ENCODE measurements around the gene STIMATE.

Gene STIMATE

DNA sequence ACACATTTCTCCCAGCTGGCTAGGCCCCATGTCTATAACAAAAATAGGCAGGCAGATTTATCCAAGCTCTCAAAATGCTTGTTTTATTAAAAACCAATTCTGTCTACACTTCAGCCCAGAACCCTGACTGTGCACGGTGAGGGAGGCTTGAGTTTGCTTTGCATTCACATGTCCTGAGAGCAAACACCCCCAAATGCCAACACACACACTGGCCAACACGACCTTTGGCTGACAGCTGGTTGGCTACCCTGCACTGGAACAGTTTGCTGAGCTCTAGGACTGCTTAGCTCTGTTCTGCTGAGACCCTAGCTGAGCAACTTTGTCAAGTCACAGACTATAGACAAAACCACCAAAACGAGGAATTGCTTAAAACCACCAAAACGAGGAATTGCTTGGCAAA lies 3.6 kb downstream of the STIMATE start:
- no peak overlapping the region for H3K27ac ChIP-seq
- TF ChIP-seq, protein P1, sequence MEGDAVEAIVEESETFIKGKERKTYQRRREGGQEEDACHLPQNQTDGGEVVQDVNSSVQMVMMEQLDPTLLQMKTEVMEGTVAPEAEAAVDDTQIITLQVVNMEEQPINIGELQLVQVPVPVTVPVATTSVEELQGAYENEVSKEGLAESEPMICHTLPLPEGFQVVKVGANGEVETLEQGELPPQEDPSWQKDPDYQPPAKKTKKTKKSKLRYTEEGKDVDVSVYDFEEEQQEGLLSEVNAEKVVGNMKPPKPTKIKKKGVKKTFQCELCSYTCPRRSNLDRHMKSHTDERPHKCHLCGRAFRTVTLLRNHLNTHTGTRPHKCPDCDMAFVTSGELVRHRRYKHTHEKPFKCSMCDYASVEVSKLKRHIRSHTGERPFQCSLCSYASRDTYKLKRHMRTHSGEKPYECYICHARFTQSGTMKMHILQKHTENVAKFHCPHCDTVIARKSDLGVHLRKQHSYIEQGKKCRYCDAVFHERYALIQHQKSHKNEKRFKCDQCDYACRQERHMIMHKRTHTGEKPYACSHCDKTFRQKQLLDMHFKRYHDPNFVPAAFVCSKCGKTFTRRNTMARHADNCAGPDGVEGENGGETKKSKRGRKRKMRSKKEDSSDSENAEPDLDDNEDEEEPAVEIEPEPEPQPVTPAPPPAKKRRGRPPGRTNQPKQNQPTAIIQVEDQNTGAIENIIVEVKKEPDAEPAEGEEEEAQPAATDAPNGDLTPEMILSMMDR (IDR thresholded peaks at IDR 0.05) = no peak
- no peak for TF ChIP-seq ZFX (IDR thresholded peaks at IDR 0.05; ENCODE audit: borderline replicate concordance)

DNA sequence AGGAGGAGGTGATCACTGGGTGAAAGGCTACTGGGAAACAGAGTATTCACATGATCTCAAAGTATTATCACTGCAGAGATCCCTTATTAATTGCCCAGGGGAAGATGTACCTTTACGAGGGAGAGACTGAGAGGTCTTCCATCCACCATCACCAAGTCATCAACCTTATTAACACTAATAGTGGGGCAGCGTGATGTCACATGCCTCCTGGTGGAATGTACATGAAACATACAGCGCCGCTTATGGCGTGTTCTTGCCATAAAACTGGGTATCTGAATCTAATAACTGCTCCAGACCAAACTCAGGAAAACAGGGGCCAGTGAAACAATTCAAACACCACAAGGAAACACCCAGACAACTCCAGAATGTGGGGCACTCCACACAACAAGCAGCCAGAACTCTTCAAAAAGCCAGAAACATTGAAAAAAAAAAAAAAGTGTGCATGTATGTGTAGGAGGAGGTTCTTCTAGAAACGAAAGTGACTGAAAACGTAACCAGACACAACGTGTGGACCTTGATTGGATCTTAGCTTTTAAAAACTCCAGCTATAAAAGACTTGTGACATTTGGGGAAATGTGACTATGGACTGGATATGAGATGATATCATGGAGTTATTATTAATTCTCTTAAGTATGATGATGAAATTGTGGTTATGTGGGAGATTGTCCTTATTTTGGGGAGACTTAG lies 4.6 kb downstream of the STIMATE start:
- H3K27ac ChIP-seq = no peak overlapping the region
- TF ChIP-seq, protein P1 (IDR thresholded peaks at IDR 0.05) = peak; percentile 7; the same call in 1 of the 2 replicates
- no peak for TF ChIP-seq ZFX (IDR thresholded peaks at IDR 0.05; ENCODE audit: borderline replicate concordance)

GRCh38 chr3:52892290-52892624 lies 5.1 kb downstream of the STIMATE start:
- H3K27ac ChIP-seq = no peak overlapping the region
- TF ChIP-seq, protein P1 (IDR thresholded peaks at IDR 0.05) = no peak
- TF ChIP-seq ZFX (IDR thresholded peaks at IDR 0.05; ENCODE audit: borderline replicate concordance) = no peak

DNA sequence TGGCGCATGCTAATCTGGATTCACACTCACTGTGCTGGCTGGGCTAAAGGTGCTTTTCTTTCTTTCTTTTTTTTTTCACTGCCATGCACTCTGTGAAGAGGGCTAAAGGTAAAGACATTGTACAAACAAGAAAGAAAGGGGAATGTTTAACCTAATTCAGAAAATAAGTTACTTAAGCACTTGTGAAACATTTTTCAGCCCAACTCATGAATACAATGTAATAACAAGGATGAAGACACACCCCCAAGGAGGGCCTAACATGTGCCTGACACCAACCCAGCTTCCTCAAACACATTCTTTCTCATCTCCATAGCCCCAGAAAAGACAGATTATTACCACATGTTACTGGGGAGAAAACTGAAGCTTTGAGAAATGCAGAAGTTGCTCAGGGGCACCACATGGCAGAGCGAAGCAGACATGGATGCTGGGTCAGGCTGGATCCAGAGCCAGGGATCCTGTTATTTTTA lies 5.7 kb downstream of the STIMATE start:
- no peak overlapping the region for H3K27ac ChIP-seq
- TF ChIP-seq ZFX (IDR thresholded peaks at IDR 0.05; ENCODE audit: borderline replicate concordance) = no peak
- TF ChIP-seq, protein P1 (IDR thresholded peaks at IDR 0.05) = no peak

GRCh38 chr3:52891164-52891563 lies 6.2 kb downstream of the STIMATE start:
- no peak overlapping the region for H3K27ac ChIP-seq
- TF ChIP-seq, protein P1 (IDR thresholded peaks at IDR 0.05) = no peak
- no peak for TF ChIP-seq ZFX (IDR thresholded peaks at IDR 0.05; ENCODE audit: borderline replicate concordance)

- TF ChIP-seq, protein P1 (IDR thresholded peaks at IDR 0.05) = no peak
- TF ChIP-seq ZFX (IDR thresholded peaks at IDR 0.05; ENCODE audit: borderline replicate concordance) = no peak
- H3K27ac ChIP-seq = no peak overlapping the region
Measured at GRCh38 chr3:52890735-52891134, 6.6 kb downstream of the STIMATE start.

DNA sequence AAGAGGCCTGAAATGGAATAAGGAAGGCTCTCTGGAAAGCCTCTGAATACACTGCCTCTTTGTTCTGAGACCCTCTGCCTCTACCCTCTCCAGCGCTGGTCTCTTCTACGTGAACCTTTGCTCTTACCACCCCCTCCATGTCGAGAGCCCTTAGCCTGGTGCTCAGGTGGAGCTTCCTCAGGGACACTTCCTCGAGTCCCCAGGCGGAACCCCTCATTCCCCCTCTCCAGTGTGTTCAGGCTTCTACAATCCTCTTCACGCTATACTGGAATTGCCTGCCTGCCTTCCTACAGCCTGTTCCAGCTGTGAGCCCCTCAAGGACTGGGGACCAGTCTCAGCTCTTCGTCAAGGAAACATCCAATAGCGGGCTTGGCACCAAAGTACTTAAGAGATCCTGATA lies 7.4 kb downstream of the STIMATE start:
- H3K27ac ChIP-seq = no peak overlapping the region
- TF ChIP-seq, protein P1 (IDR thresholded peaks at IDR 0.05) = no peak
- no peak for TF ChIP-seq ZFX (IDR thresholded peaks at IDR 0.05; ENCODE audit: borderline replicate concordance)

Measured in 22Rv1 (cell line).